ENCODE results near the gene ASB2.

Gene ASB2

DNA sequence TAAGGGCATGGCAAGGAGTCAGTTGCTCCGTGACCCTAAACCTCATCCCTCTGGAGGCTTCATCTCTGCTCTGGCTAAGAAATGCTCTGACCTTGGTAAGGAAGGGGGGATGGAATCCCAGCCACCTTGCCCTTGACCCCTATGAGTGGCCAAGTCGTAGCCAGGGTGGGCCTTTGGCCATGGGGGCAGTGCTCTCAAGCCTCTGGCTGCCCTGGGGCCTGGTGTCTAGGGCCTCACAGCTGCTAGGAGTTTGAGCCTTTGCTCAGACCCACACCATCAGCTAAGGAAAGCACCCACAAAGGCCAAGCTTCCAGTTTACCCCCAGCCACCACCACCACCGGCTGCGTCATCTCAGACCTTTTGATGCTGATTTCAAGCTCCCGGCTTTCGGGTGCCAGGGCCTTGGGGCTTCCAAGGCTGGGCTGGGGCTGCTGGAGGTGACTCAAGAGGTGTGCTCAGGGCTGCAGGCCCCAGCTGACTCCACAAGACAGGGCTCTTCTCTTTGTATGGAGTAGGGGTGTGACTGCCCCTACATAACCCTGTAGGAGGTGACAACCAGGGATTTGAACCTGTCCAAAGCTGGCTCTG lies 3.7 kb downstream of the ASB2 start:
- H3K27ac Mint-ChIP-seq (ENCODE audit: low read depth): no peak overlapping the region
- H3K4me3 Mint-ChIP-seq: no peak overlapping the region
- no peak for DNase-seq (ENCODE audit: low spot score in 2 of 2)

GRCh38 chr14:93971635-93972027 lies 4.7 kb downstream of the ASB2 start:
- Mint-ChIP-seq H3K9me3 (peaks cover 2% of the 10 kb centered on the region), H3K27ac (ENCODE audit: low read depth) (peak overlapping the region; percentile 83), H3K4me3 (peak overlapping the region; percentile 85), H3K4me1 (peaks cover 44% of the 10 kb centered on the region), H3K27me3 (no peaks in the 10 kb centered on the region), H3K36me3 (ENCODE audit: insufficient read depth) (no peaks in the 10 kb centered on the region)
- DNase-seq (ENCODE audit: low spot score in 2 of 2) (no peak), ATAC-seq (replicated peaks; ENCODE audit: extremely low read depth, poor library complexity, severe bottlenecking) (no peak)

More for the DNA sequence above, 3.7 kb downstream of the ASB2 start:
- Mint-ChIP-seq H3K9me3 (peaks cover 5% of the 10 kb centered on the region), H3K27me3 (no peaks in the 10 kb centered on the region), H3K4me1 (peaks cover 54% of the 10 kb centered on the region), H3K36me3 (ENCODE audit: insufficient read depth) (peaks cover 2% of the 10 kb centered on the region)
- no peak for ATAC-seq (replicated peaks; ENCODE audit: extremely low read depth, poor library complexity, severe bottlenecking)

- Mint-ChIP-seq H3K36me3 (ENCODE audit: insufficient read depth) (peaks cover under 1% of the 10 kb centered on the region), H3K4me1 (peaks cover 42% of the 10 kb centered on the region), H3K4me3 (peak overlapping the region; percentile 85), H3K27ac (ENCODE audit: low read depth) (peak overlapping the region; percentile 83), H3K27me3 (no peaks in the 10 kb centered on the region), H3K9me3 (no peaks in the 10 kb centered on the region)
- DNase-seq (ENCODE audit: low spot score in 2 of 2) (no peak), ATAC-seq (replicated peaks; ENCODE audit: extremely low read depth, poor library complexity, severe bottlenecking) (peak; percentile 64)
Observed at GRCh38 chr14:93970965-93971634, 5.3 kb downstream of the ASB2 start.

- H3K9me3 Mint-ChIP-seq: no peaks in the 10 kb centered on the region
- H3K27me3 Mint-ChIP-seq: no peaks in the 10 kb centered on the region
- peaks cover 1% of the 10 kb centered on the region for H3K36me3 Mint-ChIP-seq (ENCODE audit: insufficient read depth)
- ATAC-seq (replicated peaks; ENCODE audit: extremely low read depth, poor library complexity, severe bottlenecking) (peak; percentile 95), DNase-seq (ENCODE audit: low spot score in 2 of 2) (peak; percentile 61 to 65)
- peak overlapping the region; percentile 85 for H3K4me3 Mint-ChIP-seq
- peak overlapping the region; percentile 83 for H3K27ac Mint-ChIP-seq (ENCODE audit: low read depth)
- peaks cover 42% of the 10 kb centered on the region for H3K4me1 Mint-ChIP-seq
Observed at GRCh38 chr14:93970585-93970964, 5.8 kb downstream of the ASB2 start.

GRCh38 chr14:93969082-93969828 lies 7.1 kb downstream of the ASB2 start:
- Mint-ChIP-seq H3K4me3 (no peak overlapping the region), H3K4me1 (peaks cover 51% of the 10 kb centered on the region), H3K27ac (ENCODE audit: low read depth) (peak overlapping the region; percentile 74)

GRCh38 chr14:93967637-93968250 lies 8.6 kb downstream of the ASB2 start:
- Mint-ChIP-seq H3K27me3 (no peaks in the 10 kb centered on the region), H3K4me1 (peaks cover 65% of the 10 kb centered on the region), H3K27ac (ENCODE audit: low read depth) (no peak overlapping the region), H3K4me3 (no peak overlapping the region), H3K36me3 (ENCODE audit: insufficient read depth) (peaks cover 12% of the 10 kb centered on the region), H3K9me3 (peaks cover 6% of the 10 kb centered on the region)
- ATAC-seq (replicated peaks; ENCODE audit: extremely low read depth, poor library complexity, severe bottlenecking): no peak
- DNase-seq (ENCODE audit: low spot score in 2 of 2): no peak

More at GRCh38 chr14:93969082-93969828, 7.1 kb downstream of the ASB2 start:
- DNase-seq (ENCODE audit: low spot score in 2 of 2) (no peak), ATAC-seq (replicated peaks; ENCODE audit: extremely low read depth, poor library complexity, severe bottlenecking) (no peak)
- no peaks in the 10 kb centered on the region for H3K27me3 Mint-ChIP-seq
- H3K9me3 Mint-ChIP-seq: peaks cover 6% of the 10 kb centered on the region
- H3K36me3 Mint-ChIP-seq (ENCODE audit: insufficient read depth): peaks cover 1% of the 10 kb centered on the region

- peaks cover 66% of the 10 kb centered on the region for H3K4me1 Mint-ChIP-seq
- ATAC-seq (replicated peaks; ENCODE audit: extremely low read depth, poor library complexity, severe bottlenecking) (no peak), DNase-seq (ENCODE audit: low spot score in 2 of 2) (no peak)
- H3K27me3 Mint-ChIP-seq: no peaks in the 10 kb centered on the region
- no peak overlapping the region for H3K4me3 Mint-ChIP-seq
- peak overlapping the region; percentile 93 for H3K27ac Mint-ChIP-seq (ENCODE audit: low read depth)
- H3K36me3 Mint-ChIP-seq (ENCODE audit: insufficient read depth): peaks cover 20% of the 10 kb centered on the region
- peaks cover 6% of the 10 kb centered on the region for H3K9me3 Mint-ChIP-seq
Observed at GRCh38 chr14:93965946-93966474, 10.4 kb downstream of the ASB2 start.

- H3K36me3 Mint-ChIP-seq (ENCODE audit: insufficient read depth): peaks cover 22% of the 10 kb centered on the region
- H3K27me3 Mint-ChIP-seq: no peaks in the 10 kb centered on the region
- H3K9me3 Mint-ChIP-seq: peaks cover 6% of the 10 kb centered on the region
- H3K4me1 Mint-ChIP-seq: peaks cover 63% of the 10 kb centered on the region
- ATAC-seq (replicated peaks; ENCODE audit: extremely low read depth, poor library complexity, severe bottlenecking): no peak
- no peak overlapping the region for H3K4me3 Mint-ChIP-seq
- DNase-seq (ENCODE audit: low spot score in 2 of 2): no peak
- peak overlapping the region; percentile 93 for H3K27ac Mint-ChIP-seq (ENCODE audit: low read depth)
Observed at GRCh38 chr14:93965287-93965821, 11.0 kb downstream of the ASB2 start.

GRCh38 chr14:93964820-93965286 lies 11.5 kb downstream of the ASB2 start:
- H3K27me3 Mint-ChIP-seq: no peaks in the 10 kb centered on the region
- H3K4me1 Mint-ChIP-seq: peaks cover 68% of the 10 kb centered on the region
- peaks cover 26% of the 10 kb centered on the region for H3K36me3 Mint-ChIP-seq (ENCODE audit: insufficient read depth)
- ATAC-seq (replicated peaks; ENCODE audit: extremely low read depth, poor library complexity, severe bottlenecking): no peak
- peak overlapping the region; percentile 93 for H3K27ac Mint-ChIP-seq (ENCODE audit: low read depth)
- H3K4me3 Mint-ChIP-seq: no peak overlapping the region
- DNase-seq (ENCODE audit: low spot score in 2 of 2): no peak
- peaks cover 6% of the 10 kb centered on the region for H3K9me3 Mint-ChIP-seq

DNA sequence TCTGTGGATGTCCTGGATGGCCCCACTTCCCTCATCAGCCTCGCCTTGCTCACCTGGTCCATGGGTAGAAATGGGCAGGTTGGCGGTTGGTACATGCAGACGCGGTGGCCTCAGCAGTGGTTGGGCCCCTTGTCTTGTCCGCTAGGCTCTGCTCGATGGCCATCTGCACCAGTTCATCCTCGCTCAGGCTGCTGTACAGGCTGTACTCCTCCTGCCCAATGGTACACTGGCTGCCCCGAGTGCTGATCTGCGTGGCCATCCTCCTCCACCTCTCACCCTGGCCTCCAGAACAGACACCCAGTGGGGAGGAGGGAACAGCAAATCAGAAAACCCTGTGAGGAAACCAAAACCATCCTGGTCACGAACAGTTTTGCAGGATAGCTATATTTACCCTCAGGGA lies 12.1 kb downstream of the ASB2 start:
- no peak for DNase-seq (ENCODE audit: low spot score in 2 of 2)
- peak overlapping the region; percentile 93 for H3K27ac Mint-ChIP-seq (ENCODE audit: low read depth)
- no peak for ATAC-seq (replicated peaks; ENCODE audit: extremely low read depth, poor library complexity, severe bottlenecking)
- H3K27me3 Mint-ChIP-seq: no peaks in the 10 kb centered on the region
- H3K4me1 Mint-ChIP-seq: peaks cover 74% of the 10 kb centered on the region
- peaks cover 30% of the 10 kb centered on the region for H3K36me3 Mint-ChIP-seq (ENCODE audit: insufficient read depth)
- peaks cover 6% of the 10 kb centered on the region for H3K9me3 Mint-ChIP-seq
- no peak overlapping the region for H3K4me3 Mint-ChIP-seq

GRCh38 chr14:93963692-93964091 lies 12.7 kb downstream of the ASB2 start:
- Mint-ChIP-seq H3K9me3 (peaks cover 6% of the 10 kb centered on the region), H3K27ac (ENCODE audit: low read depth) (peak overlapping the region; percentile 93), H3K4me3 (peak overlapping the region; percentile 65), H3K4me1 (peaks cover 73% of the 10 kb centered on the region), H3K36me3 (ENCODE audit: insufficient read depth) (peaks cover 33% of the 10 kb centered on the region), H3K27me3 (no peaks in the 10 kb centered on the region)
- DNase-seq (ENCODE audit: low spot score in 2 of 2): no peak
- no peak for ATAC-seq (replicated peaks; ENCODE audit: extremely low read depth, poor library complexity, severe bottlenecking)
